CD4-positive, alpha-beta T cell treated with Interferon alpha-2 for 1 hour (primary cell): ENCODE data around the gene CA5A.
A peak's percentile ranks its signal among the peaks of the same experiment; 100 is the strongest.
"Not testable (repeated sequence)": the region's sequence is repeated elsewhere in the genome, so short reads cannot be mapped to it uniquely, and the experiment has no call there.

ENCODE experiments used
- DNase-seq, 2 donors: peaks; one replicate each; pipeline ENCODE4 v3.0.0-alpha.2; 2020 to 2022

CA5A gene

GRCh38 chr16:87891764-87892163 is 44.6 kb downstream of the CA5A start:
- DNase-seq, result no peak

DNA sequence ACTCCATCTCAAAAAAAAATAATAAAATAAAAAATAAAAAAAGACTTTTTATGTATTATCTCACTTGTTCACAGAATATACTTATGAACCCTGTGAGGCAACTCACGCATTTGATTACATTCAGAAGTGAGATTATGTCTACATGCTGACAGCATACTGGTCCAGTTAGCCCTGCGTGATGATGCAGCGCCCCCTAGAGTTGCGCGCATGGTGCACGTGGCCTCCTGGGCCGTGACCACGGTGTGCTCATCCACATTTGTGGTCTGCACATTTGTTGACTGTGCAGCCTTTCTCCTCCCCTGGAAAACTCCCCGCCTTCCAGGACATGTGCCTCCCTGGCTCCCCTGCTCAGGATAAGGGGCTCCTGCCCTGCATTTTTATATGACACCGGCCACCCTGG is 46.6 kb downstream of the CA5A start:
- DNase-seq, result not testable (repeated sequence)

- not testable (repeated sequence) for DNase-seq
Observed at GRCh38 chr16:87888346-87888745, 48.0 kb downstream of the CA5A start.

- not testable (repeated sequence) for DNase-seq
Observed at GRCh38 chr16:87887931-87888330, 48.4 kb downstream of the CA5A start.

DNA sequence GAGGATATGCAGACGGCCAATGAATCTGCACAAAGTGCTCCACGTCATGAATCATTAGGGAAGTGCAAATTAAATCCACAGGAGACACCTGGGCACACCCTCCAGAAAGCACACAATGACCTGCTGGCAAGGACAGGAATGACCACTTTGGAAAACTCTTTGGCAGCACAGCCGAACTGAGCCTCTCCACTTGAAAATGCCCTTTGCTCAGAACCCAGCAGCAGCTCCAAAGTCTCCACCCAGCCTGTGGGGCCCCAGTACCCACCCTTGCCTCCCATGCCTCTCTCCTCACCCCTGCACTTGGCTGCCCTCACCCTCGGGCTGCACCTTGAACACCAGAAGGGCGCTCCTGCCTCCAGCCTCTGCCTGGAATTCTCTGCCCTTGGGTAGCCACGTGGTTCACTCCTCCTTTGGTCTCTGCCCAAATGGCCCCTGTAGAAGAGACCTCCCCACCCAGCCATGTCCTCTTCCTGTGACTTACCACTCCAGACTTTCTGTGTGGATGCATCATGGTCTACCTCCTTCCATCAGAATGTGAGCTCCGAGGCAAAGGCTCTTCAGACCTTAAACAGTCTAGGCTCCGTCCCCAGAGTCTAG is 50.9 kb downstream of the CA5A start:
- not testable (repeated sequence) for DNase-seq

- DNase-seq, result no peak
Observed at GRCh38 chr16:87882436-87883019, 53.8 kb downstream of the CA5A start.

GRCh38 chr16:87881324-87882200 is 54.8 kb downstream of the CA5A start:
- DNase-seq, result no peak

GRCh38 chr16:87880117-87880696 is 56.1 kb downstream of the CA5A start:
- DNase-seq, result no peak

DNA sequence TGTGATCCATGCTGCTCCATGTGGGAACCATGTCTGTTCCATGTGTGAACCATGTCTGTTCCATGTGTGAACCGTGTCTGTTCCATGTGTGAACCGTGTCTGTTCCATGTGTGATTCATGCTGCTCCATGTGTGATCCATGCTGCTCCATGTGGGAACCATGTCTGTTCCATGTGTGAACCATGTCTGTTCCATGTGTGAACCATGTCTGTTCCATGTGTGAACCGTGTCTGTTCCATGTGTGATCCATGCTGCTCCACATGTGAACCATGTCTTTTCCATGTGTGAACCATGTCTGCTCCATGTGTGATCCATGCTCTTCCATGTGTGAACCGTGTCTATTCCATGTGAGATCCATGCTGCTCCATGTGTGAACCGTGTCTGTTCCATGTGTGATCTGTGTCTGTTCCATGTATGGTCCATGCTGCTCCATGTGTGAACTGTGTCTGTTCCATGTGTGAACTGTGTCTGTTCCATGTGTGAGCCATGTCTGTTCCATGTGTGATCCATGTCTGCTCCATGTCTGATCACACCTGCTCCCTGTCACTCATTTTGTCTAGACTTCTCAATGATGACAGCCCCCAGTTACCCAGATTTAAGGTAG is 56.8 kb downstream of the CA5A start:
- DNase-seq, result not testable (repeated sequence)

GRCh38 chr16:87878704-87879103 is 57.6 kb downstream of the CA5A start:
- DNase-seq, result no peak

DNA sequence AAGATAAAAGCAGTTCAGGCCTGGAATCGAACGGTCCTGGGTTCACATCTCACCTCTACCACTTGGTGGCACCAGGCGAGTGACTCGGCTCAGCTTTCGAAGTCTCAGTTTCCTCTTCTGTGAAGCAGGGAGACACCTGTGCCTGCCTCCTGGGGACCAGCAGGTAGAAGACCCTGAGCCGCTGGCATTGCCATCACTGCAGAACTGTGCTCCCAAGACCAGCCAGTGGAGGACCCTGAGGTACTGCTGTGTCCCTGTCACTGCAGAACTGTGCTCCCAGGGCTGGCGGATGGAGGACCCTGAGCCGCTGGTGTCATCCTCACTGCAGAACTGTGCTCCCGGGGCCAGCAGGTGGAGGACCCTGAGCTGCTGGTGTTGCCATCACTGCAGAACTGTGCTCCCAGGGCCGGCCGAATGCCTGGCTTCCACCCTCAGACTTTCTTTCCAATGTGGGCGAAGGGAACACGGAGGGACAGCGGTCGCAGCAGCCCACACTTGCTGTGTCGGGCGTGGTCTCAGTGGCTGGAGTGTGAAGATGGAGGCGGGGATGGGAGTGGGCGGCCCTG is 58.3 kb downstream of the CA5A start:
- DNase-seq, result no peak

GRCh38 chr16:87874639-87875427 is 61.5 kb downstream of the CA5A start:
- no peak for DNase-seq

- not testable (repeated sequence) for DNase-seq
Observed at GRCh38 chr16:87870418-87871291, 65.7 kb downstream of the CA5A start.

DNA sequence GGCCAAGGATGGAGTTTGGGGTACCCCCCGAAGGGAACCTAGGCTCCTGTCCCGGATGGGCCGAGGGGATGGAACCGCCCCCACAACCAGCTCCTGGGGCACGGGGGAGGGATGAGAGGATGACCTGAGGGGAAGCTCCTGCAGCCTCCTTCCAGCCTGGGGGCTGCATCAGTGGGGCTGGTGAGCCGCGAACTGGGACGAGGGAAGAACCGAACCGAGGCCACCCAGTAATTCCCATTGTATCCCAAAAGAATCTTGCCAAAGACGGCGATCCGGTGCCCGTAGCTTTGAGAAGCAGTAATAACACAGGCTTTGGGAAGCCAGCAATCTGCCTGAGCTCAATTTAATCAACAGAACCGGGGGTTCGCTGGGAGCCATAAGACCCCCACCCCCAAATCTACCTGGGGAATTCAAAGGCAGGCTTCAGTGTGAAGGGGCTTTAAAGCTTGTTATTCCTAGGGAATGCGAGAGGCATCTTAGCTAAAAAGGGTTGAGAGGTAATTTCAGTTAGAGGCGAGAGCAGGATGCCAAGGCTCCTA is 66.4 kb downstream of the CA5A start:
- DNase-seq, result not testable (repeated sequence)

DNA sequence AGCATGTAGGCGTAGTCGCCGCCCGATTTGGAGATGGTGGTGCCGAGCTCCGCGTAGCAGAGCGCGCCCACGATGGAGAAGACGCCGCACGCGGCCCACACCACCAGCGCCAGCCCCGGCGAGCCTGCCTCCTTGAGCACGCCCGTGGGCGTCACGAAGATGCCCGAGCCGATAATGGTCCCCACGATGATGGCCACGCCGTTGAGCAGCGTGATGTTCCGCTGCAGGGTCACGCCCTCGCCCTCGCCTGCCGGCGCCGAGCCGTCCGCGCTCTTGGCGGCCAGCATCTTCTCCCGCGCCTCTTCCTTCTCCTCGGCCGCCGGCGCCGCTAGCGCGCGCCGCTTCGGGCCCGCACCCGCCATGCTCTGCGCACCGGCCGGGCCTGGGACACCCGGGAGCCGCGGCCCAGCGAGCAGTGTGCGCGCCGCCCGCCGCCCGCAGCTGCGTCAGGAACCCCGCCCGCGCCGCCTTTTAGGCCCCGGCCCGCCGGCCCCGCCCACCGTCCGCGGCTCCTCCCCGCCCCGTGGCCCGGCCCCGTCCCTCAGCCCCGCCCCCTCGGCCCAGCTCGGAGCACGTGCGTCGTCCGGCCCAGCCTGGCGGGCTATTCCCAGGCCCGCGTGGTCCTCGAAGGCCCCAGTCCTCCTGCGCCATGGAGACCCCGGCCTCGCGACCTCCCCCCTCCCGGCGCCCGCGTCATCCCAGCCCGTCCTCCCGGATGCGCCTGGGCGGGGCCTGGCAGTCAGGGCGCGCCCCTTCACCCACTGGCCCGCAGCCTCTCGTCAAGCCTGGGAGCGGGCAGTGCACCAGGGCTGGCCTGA is 67.1 kb downstream of the CA5A start, which contains the start of gene SLC7A5:
SLC7A5 (minus strand) TSS at position 447 of the 818 bp plus-strand sequence; CDS start at position 362, 85 bp downstream.
- peak; percentile 86 to 91 for DNase-seq

- DNase-seq, result peak; percentile 76 to 79
Observed at GRCh38 chr16:87868254-87869029, 67.9 kb downstream of the CA5A start.

GRCh38 chr16:87865902-87866555 is 70.3 kb downstream of the CA5A start:
- DNase-seq, result peak; percentile 66 to 75
